Keratinocyte (primary cell): ENCODE measurements around the gene FCF1. TPM values are rescaled to one million over a fixed set of nuclear protein-coding genes. Genes with fewer than 3 reads are reported as not detected.

Experiments used
- DNase-seq: peaks from one replicate; pipeline ENCODE4 v3.0.0-alpha.2; 2011; ENCODE audit warnings: low read depth, missing footprints, low spot score
- FAIRE-seq: peaks from 2 replicates; lab custom pipeline; 2011; peaks lifted over from hg19 to GRCh38; lab: Jason Lieb, UNC
- H2AFZ ChIP-seq: 2 replicates; pipeline ENCODE4 v1.6.0; 2012; ENCODE audit warnings: low read length, control low read depth, inconsistent platforms; ENCODE audit not compliant: control insufficient read depth
- H3K27ac ChIP-seq: 2 replicates; pipeline ENCODE4 v1.5.1; 2011; ENCODE audit warnings: low read length; ENCODE audit not compliant: control insufficient read depth, insufficient read depth
- H3K27me3 ChIP-seq: 3 replicates; pipeline ENCODE4 v1.6.0; 2011; ENCODE audit warnings: low read length; ENCODE audit not compliant: control insufficient read depth, insufficient read depth; ENCODE audit errors: extremely low read depth
- H3K36me3 ChIP-seq, 2 experiments: 2 replicates in 1 of 2; 3 replicates in 1 of 2; pipeline ENCODE4 v1.5.1; 2011; ENCODE audit warnings: low read length in 2 of 2, mild to moderate bottlenecking in 1 of 2; ENCODE audit not compliant: control insufficient read depth in 2 of 2, insufficient read depth in 2 of 2; ENCODE audit errors: extremely low read depth in 1 of 2
- H3K4me1 ChIP-seq: 3 replicates; pipeline ENCODE4 v1.5.1; 2011; ENCODE audit warnings: low read length; ENCODE audit not compliant: control insufficient read depth, insufficient read depth; ENCODE audit errors: extremely low read depth
- H3K4me2 ChIP-seq: 3 replicates; pipeline ENCODE4 v1.6.0; 2011; ENCODE audit warnings: low read depth, low read length; ENCODE audit not compliant: control insufficient read depth, insufficient read depth; ENCODE audit errors: extremely low read depth
- H3K4me3 ChIP-seq, 3 experiments: fragments of 200-600 bp in 1 of 3; sonication (generic) in 1 of 3; 2 replicates in 2 of 3; 3 replicates in 1 of 3; pipeline ENCODE4 v1.5.1; 2011 to 2016; ENCODE audit warnings: low read length in 3 of 3, mild to moderate bottlenecking in 3 of 3, control low read depth in 2 of 3, inconsistent platforms in 1 of 3, low read depth in 1 of 3, mixed read lengths in 1 of 3, mixed run types in 1 of 3, moderate library complexity in 1 of 3; ENCODE audit not compliant: control insufficient read depth in 2 of 3, insufficient read depth in 2 of 3; ENCODE audit errors: extremely low read depth in 1 of 3
- H3K79me2 ChIP-seq: 2 replicates; pipeline ENCODE4 v1.6.0; 2012; ENCODE audit warnings: low read length; ENCODE audit not compliant: control insufficient read depth, insufficient read depth
- H3K9ac ChIP-seq: 3 replicates; pipeline ENCODE4 v1.6.0; 2011; ENCODE audit warnings: low read length; ENCODE audit not compliant: control insufficient read depth, insufficient read depth; ENCODE audit errors: extremely low read depth
- H3K9me1 ChIP-seq: 3 replicates; pipeline ENCODE4 v1.6.0; 2011; ENCODE audit warnings: low read length; ENCODE audit not compliant: control insufficient read depth, insufficient read depth; ENCODE audit errors: extremely low read depth
- H3K9me3 ChIP-seq: 2 replicates; pipeline ENCODE4 v1.5.1; 2012; ENCODE audit warnings: low read depth, low read length; ENCODE audit not compliant: control insufficient read depth
- H4K20me1 ChIP-seq: 3 replicates; pipeline ENCODE4 v1.6.0; 2011; ENCODE audit warnings: low read length; ENCODE audit not compliant: control insufficient read depth, insufficient read depth; ENCODE audit errors: extremely low read depth
- CTCF ChIP-seq, 3 experiments: IDR thresholded peaks in 1 of 3; conservative IDR thresholded peaks in 1 of 3; optimal IDR thresholded peaks in 1 of 3; 2 replicates in 2 of 3; 3 replicates in 1 of 3; pipeline versions ENCODE3 to v1.5.1; 2011; ENCODE audit warnings: low read length in 3 of 3, mild to moderate bottlenecking in 3 of 3, moderate library complexity in 2 of 3, control low read depth in 1 of 3, inconsistent platforms in 1 of 3; ENCODE audit not compliant: insufficient read depth in 2 of 3; ENCODE audit errors: extremely low read depth in 1 of 3
- EZH2 ChIP-seq: IDR thresholded peaks from one replicate; pipeline ENCODE4 v1.6.1; 2012; ENCODE audit warnings: inconsistent platforms, mild to moderate bottlenecking, low read length, moderate library complexity
- dilution Hi-C: fragments of 300-500 bp; cut with MboI; formaldehyde crosslinking; loops from one replicate; pipeline ENCODE4 v1.7.0; 2020; ENCODE audit warnings: low sequenced_read_pairs; ENCODE audit not compliant: extremely low pct_ligation_motif_present
- polyA plus RNA-seq, 5 experiments: library from polyadenylated mRNA; depleted of rRNA in 3 of 5; stranded (reverse) in 3 of 5; stranded (forward) in 1 of 5; unstranded in 1 of 5; fragments of >200 nt; gene quantifications; 1 replicate in 1 of 5; 2 replicates in 3 of 5; 3 replicates in 1 of 5; pipeline versions ENCODE4 v1.2.1 to v1.2.3, GENCODE V29; 2011 to 2012; ENCODE audit warnings: missing spikeins in 2 of 5, low read depth in 1 of 5, low replicate concordance in 1 of 5

The FCF1 gene
- polyA plus RNA-seq, 1 donor (not counting 4 experiments of a cell fraction or from before 2014, with no cell fraction given) = 86.8 TPM

GRCh38 chr14:74670726-74671411, 42.1 kb upstream of the FCF1 start:
- H3K9ac ChIP-seq = no peak overlapping the region
- FAIRE-seq (no peak), DNase-seq (no peak)
- dilution Hi-C loops = no loop called here
- peaks cover 12 to 40% of the 10 kb centered on the region in 2 experiments for H3K36me3 ChIP-seq
- TF ChIP-seq EZH2 = no peak
- TF ChIP-seq CTCF (optimal IDR thresholded peaks at IDR 0.05 in 1 of 3, IDR thresholded peaks at IDR 0.05 in 1 of 3, conservative IDR thresholded peaks at IDR 0.05 in 1 of 3; ENCODE audit: extremely low read depth in 1 of 3, insufficient read depth in 2 of 3, low read length in 3 of 3) = no peak
- no peaks in the 10 kb centered on the region for H4K20me1 ChIP-seq
- H3K4me1 ChIP-seq = peaks cover 17% of the 10 kb centered on the region
- H2AFZ ChIP-seq = no peak overlapping the region
- H3K79me2 ChIP-seq = no peaks in the 10 kb centered on the region
- no peaks in the 10 kb centered on the region for H3K9me1 ChIP-seq
- no peak overlapping the region for H3K4me2 ChIP-seq
- no peaks in the 10 kb centered on the region for H3K27me3 ChIP-seq
- no peak overlapping the region for H3K4me3 ChIP-seq
- no peaks in the 10 kb centered on the region for H3K9me3 ChIP-seq
- H3K27ac ChIP-seq = no peak overlapping the region

GRCh38 chr14:74671789-74672188, 41.2 kb upstream of the FCF1 start:
- H3K9me3 ChIP-seq = no peaks in the 10 kb centered on the region
- no peak for DNase-seq
- FAIRE-seq = peak; percentile 95
- no peak for TF ChIP-seq CTCF (optimal IDR thresholded peaks at IDR 0.05 in 1 of 3, IDR thresholded peaks at IDR 0.05 in 1 of 3, conservative IDR thresholded peaks at IDR 0.05 in 1 of 3; ENCODE audit: extremely low read depth in 1 of 3, insufficient read depth in 2 of 3, low read length in 3 of 3)
- TF ChIP-seq EZH2 = no peak
- H3K27me3 ChIP-seq = no peaks in the 10 kb centered on the region
- no peak overlapping the region for H3K27ac ChIP-seq
- H2AFZ ChIP-seq = no peak overlapping the region
- H3K4me2 ChIP-seq = peak overlapping the region; percentile 47
- H3K79me2 ChIP-seq = no peaks in the 10 kb centered on the region
- H3K9me1 ChIP-seq = no peaks in the 10 kb centered on the region
- H3K4me3 ChIP-seq = no peak overlapping the region
- dilution Hi-C loops = no loop called here
- H3K9ac ChIP-seq = no peak overlapping the region
- H3K4me1 ChIP-seq = peaks cover 17% of the 10 kb centered on the region
- peaks cover 16 to 47% of the 10 kb centered on the region in 2 experiments for H3K36me3 ChIP-seq
- no peaks in the 10 kb centered on the region for H4K20me1 ChIP-seq
